Measurements from ENCODE around the gene ZZZ3. TPM values are rescaled to one million over a fixed set of nuclear protein-coding genes. Genes with fewer than 3 reads are reported as not detected.

Gene ZZZ3
- total RNA-seq, 1 donor from 2014 or later: 106 TPM

- Histone ChIP-seq H2AFZ (replicated peaks) (no peak overlapping the region), H3K27me3 (no peaks in the 10 kb centered on the region), H3K4me2 (no peak overlapping the region), H3F3A (ENCODE audit: low read depth) (no peaks in the 10 kb centered on the region), H4K20me1 (ENCODE audit: low read depth) (peaks cover 96% of the 10 kb centered on the region), H3K79me2 (ENCODE audit: low read depth) (peaks cover 100% of the 10 kb centered on the region), H3K9me3 (ENCODE audit: low read depth) (no peaks in the 10 kb centered on the region), H3K4me3 (no peak overlapping the region), H3K36me3 (no peaks in the 10 kb centered on the region), H3K9ac (no peak overlapping the region), H3K27ac (no peak overlapping the region), H3K4me1 (no peaks in the 10 kb centered on the region)
- no peak overlapping the region for H3K4me3 Mint-ChIP-seq
- DNase-seq (ENCODE audit: low spot score): no peak
- H3K4me1 Mint-ChIP-seq: peaks cover 3% of the 10 kb centered on the region
- H3K9me3 Mint-ChIP-seq: no peaks in the 10 kb centered on the region
- H3K27me3 Mint-ChIP-seq (ENCODE audit: insufficient read depth, low read depth): peaks cover 2% of the 10 kb centered on the region
- TF ChIP-seq CTCF (IDR thresholded peaks at IDR 0.05) (no peak), EZH2phosphoT487 (IDR thresholded peaks at IDR 0.05) (no peak), EZH2 (IDR thresholded peaks at IDR 0.05) (no peak)
- no peaks in the 10 kb centered on the region for H3K36me3 Mint-ChIP-seq
- no peak overlapping the region for H3K27ac Mint-ChIP-seq
Observed at GRCh38 chr1:77671836-77672235, 10.6 kb downstream of the ZZZ3 start.

- Mint-ChIP-seq H3K4me3 (no peak overlapping the region), H3K36me3 (no peaks in the 10 kb centered on the region), H3K9me3 (no peaks in the 10 kb centered on the region), H3K4me1 (peaks cover 3% of the 10 kb centered on the region), H3K27me3 (ENCODE audit: insufficient read depth, low read depth) (peaks cover 2% of the 10 kb centered on the region), H3K27ac (no peak overlapping the region)
- Histone ChIP-seq H4K20me1 (ENCODE audit: low read depth) (peaks cover 96% of the 10 kb centered on the region), H2AFZ (replicated peaks) (no peak overlapping the region), H3F3A (ENCODE audit: low read depth) (no peaks in the 10 kb centered on the region), H3K9me3 (ENCODE audit: low read depth) (no peaks in the 10 kb centered on the region), H3K79me2 (ENCODE audit: low read depth) (peaks cover 100% of the 10 kb centered on the region), H3K27me3 (no peaks in the 10 kb centered on the region), H3K4me2 (no peak overlapping the region), H3K4me1 (no peaks in the 10 kb centered on the region), H3K27ac (no peak overlapping the region), H3K36me3 (no peaks in the 10 kb centered on the region), H3K4me3 (no peak overlapping the region), H3K9ac (no peak overlapping the region)
- DNase-seq (ENCODE audit: low spot score): no peak
- no peak for TF ChIP-seq EZH2 (IDR thresholded peaks at IDR 0.05)
- TF ChIP-seq CTCF (IDR thresholded peaks at IDR 0.05): no peak
- no peak for TF ChIP-seq EZH2phosphoT487 (IDR thresholded peaks at IDR 0.05)
Observed at GRCh38 chr1:77670330-77670729, 12.1 kb downstream of the ZZZ3 start.

DNA sequence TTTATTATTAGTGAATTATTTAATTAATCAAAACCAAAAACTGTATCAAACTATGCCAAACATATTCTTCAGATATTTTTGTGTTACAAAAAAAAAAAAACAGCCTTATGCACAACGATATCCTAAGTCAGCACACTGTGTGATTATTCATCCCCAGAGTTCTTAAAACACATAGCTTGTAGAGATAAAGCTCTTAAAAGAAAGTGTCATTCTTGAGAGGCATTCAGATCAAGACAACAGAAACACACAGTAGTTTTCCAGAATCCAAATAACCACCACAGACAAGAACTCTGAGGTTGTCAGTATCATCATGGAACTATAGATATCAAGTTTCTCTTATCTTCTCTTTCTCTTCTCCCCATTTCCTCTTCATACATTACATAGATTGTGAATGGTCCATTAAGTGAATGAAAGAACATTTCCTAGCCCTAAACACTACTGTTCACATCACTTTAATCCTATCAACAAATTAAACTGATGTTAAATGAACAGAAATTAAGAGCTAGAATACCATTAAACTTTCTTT lies 13.5 kb downstream of the ZZZ3 start:
- Histone ChIP-seq H3K4me3 (no peak overlapping the region), H3K9me3 (ENCODE audit: low read depth) (no peaks in the 10 kb centered on the region), H4K20me1 (ENCODE audit: low read depth) (peaks cover 96% of the 10 kb centered on the region), H3K27ac (no peak overlapping the region), H3K79me2 (ENCODE audit: low read depth) (peaks cover 100% of the 10 kb centered on the region), H3K4me1 (no peaks in the 10 kb centered on the region), H2AFZ (replicated peaks) (no peak overlapping the region), H3K27me3 (no peaks in the 10 kb centered on the region), H3K36me3 (no peaks in the 10 kb centered on the region), H3K4me2 (no peak overlapping the region), H3K9ac (no peak overlapping the region), H3F3A (ENCODE audit: low read depth) (no peaks in the 10 kb centered on the region)
- peaks cover 4% of the 10 kb centered on the region for H3K36me3 Mint-ChIP-seq
- TF ChIP-seq EZH2 (IDR thresholded peaks at IDR 0.05) (no peak), CTCF (IDR thresholded peaks at IDR 0.05) (no peak), EZH2phosphoT487 (IDR thresholded peaks at IDR 0.05) (no peak)
- no peak for DNase-seq (ENCODE audit: low spot score)
- no peaks in the 10 kb centered on the region for H3K9me3 Mint-ChIP-seq
- peaks cover 2% of the 10 kb centered on the region for H3K27me3 Mint-ChIP-seq (ENCODE audit: insufficient read depth, low read depth)
- H3K4me3 Mint-ChIP-seq: no peak overlapping the region
- no peak overlapping the region for H3K27ac Mint-ChIP-seq
- H3K4me1 Mint-ChIP-seq: peaks cover 3% of the 10 kb centered on the region
